A673 (cell line): ENCODE data around the gene SPIB.

Experiments
- CTCF ChIP-seq: fragments of 300-800, 200-600 bp; sonication (generic); conservative IDR thresholded peaks from 2 replicates; pipeline ENCODE4 v1.5.1; 2017; ENCODE audit warnings: low read depth, mild to moderate bottlenecking, antibody characterized with exemption, low read length, moderate library complexity, mixed read lengths
- EZH2 ChIP-seq: fragments of 200-600 bp; sonication (generic); IDR thresholded peaks from 2 replicates; pipeline ENCODE4 v1.6.1; 2017; ENCODE audit warnings: borderline replicate concordance, low read depth, mild to moderate bottlenecking, mixed read lengths, antibody characterized with exemption, low read length; ENCODE audit not compliant: poor library complexity, severe bottlenecking

- TF ChIP-seq CTCF = peak; percentile 86
- TF ChIP-seq EZH2 = no peak
Observed at GRCh38 chr19:50461066-50461875, 42.5 kb downstream of the SPIB start.
